CD4-positive, alpha-beta T cell treated with Interleukin-17A for 1 hour (primary cell): ENCODE measurements around the gene EPGN.

Source experiments
- DNase-seq: peaks from one replicate; pipeline ENCODE4 v3.0.0-alpha.2; 2020

EPGN gene

DNA sequence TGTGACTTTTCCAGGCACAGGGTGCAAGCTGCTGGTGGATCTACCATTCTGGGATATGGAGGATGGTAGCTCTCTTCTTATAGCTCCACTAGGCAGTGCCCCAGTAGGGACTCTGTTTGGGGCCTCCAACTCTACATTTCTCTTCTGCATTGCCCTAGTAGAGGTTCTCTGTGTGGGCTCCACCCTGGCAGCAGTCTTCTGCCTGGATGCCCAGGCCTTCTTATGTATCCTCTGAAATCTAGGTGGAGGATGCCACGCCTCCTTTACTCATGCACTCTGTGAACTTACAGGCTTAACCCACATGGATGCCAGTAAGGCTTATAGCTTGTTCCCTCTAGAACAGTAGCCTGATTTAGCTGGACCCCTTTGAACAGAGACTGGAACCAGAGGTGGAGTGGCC is 35.8 kb downstream of the EPGN start:
- no peak for DNase-seq

DNA sequence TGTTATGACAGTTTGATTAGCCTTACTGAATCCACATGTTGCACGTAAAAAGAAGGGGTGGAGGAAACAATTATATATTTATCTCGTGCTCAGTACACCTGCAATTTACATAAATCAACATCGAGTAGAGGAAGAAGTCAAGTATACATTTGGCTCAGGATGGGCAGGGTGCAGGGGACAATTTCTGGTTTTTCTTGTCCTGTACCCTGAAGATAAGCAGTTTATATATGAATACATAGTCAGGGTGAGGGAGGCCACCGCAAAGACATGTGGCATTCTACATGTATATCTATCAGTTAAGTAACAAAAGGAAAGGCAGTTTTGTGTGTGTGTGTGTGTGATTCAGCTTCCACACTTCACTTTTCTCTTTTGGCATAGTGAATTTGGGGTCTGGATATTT is 45.6 kb downstream of the EPGN start:
- DNase-seq: no peak

DNA sequence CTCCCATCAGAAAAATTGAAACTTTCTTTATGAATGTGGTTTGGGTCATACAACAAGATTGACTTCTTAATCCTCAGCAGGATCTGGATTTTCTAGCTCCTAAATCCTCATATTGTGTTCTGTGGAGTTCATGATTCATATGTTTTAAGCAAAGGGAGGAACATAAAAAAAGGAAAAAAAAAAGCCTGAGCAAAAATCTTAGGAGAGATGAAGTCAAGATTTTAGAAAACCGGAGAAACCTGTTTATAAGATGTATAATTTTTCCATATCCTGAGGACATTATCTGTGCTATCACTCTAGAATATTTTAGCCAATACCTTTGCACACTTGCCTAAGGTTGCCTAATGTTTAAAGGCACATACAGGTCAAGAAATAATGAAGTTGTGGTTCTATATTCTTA is 49.7 kb downstream of the EPGN start:
- DNase-seq: no peak

DNA sequence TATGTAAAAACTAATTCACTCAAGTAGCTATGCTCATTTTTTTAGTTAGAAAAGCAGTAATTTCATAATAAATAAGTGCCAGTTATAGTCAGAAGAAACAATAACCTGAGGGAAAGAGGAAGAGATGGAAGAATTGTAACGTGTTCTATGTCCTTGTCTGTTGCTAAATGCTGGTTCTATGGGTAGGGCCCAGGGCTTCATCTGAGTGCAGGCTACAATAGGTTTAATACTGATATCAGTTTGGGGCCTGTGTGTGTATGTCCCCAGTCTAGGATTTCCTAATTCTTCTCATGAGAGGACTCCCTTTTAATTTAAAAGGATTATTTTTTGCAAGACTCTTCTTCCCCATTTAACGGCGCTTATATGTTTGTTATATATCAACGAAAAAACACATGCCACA is 53.4 kb downstream of the EPGN start:
- DNase-seq: no peak

DNA sequence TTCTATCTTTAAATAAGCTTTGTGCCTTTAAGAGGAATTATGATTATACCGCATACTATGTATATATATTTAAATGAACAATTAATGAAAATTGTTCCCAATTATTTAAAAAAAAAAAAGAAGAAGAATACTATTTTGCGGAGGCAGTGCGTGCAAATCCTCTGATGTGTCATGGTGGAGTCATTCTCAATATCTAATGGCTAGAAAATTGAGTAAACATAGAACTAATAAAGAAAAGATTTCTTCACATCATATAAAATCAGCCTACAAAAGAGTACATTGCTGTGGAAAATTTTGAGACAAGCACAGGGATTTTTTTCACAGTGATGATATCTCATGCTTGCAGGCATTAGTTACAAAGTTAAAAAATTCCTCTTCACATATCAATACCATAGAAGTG is 54.1 kb downstream of the EPGN start:
- no peak for DNase-seq

DNA sequence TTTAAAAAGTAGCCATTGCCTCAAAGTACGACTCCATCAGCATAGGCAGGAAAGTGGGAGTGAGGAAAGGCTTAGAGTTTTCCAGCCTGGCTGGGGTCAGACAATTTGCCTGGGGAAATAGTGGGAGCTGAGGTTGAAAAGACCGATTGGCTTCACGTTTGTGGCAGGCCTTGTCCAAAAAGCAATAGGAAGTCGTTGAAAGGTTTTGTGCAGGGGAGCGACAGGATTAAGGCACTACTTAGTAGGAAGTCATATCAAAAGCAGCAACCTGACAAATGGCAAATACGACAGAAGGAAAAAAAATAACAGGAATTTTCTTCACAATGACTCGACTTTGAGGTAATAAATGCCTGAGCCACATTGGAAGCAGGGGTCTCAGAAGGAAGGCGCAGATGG is 56.0 kb downstream of the EPGN start:
- DNase-seq: no peak

DNA sequence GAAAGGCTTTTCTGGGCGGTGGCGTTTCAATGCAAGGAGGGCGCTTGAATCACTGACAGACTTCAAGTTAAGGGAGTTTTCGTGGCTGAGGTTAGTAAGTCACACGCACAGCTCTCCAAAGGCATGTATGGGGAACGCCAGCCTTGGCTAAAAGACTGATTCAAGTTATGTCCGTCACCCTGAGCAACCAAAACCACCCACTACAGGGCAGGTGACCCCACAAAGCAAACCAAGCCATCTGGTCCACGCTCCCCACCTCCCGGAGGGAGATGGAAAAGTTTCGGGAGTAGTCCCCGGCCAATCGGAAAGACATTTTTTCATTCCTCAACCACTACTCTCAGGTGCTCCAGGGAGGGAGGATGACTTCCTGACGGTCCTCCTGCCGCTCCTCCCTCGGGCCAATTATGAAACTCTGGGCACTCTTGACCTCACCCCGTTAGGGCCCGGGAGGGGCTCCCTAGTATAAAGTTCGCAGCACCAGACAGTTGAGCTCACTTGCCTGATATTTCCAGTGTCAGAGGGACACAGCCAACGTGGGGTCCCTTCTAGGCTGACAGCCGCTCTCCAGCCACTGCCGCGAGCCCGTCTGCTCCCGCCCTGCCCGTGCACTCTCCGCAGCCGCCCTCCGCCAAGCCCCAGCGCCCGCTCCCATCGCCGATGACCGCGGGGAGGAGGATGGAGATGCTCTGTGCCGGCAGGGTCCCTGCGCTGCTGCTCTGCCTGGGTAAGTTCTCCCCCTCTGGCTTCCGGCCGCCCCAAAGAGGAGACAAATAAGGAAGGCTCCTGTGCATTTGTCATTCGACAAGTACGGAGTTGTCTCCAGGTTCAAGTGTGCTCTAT is 56.6 kb downstream of the EPGN start, which contains the start of gene EREG:
EREG (plus strand) TSS at position 494 of the 840 bp plus-strand sequence; CDS start at position 658, 164 bp downstream.
- peak; percentile 13 for DNase-seq

DNA sequence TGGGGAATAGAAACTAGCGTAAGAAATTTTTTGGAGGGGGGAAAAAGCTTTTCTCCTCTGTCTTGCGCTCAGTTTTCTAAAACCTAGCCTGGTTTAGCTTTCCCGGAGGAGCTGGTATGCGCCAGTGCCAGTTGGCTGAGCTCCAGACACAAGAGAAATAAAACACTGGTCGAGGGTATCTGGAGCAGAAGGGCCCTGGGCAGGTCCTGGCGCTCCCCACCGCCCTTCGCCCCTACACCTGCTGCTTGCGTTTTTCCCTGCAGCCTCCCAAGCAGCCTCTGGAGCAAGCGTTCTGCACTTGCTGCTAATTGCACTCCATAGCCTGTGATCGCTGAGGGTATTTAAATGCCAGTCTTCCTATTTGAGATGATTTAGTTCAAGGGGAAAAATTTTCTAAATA is 57.5 kb downstream of the EPGN start:
- DNase-seq: no peak
